Keratinocyte (primary cell): ENCODE data around the gene GOLGA6A.

Experiments used
- EZH2 ChIP-seq: IDR thresholded peaks from one replicate; pipeline ENCODE4 v1.6.1; 2012; ENCODE audit warnings: inconsistent platforms, mild to moderate bottlenecking, low read length, moderate library complexity
- TF ChIP-seq, protein P1 (sequence below), 3 experiments: IDR thresholded peaks in 1 of 3; conservative IDR thresholded peaks in 1 of 3; optimal IDR thresholded peaks in 1 of 3; 2 replicates in 2 of 3; 3 replicates in 1 of 3; pipeline versions ENCODE3 to v1.5.1; 2011; ENCODE audit warnings: low read length in 3 of 3, mild to moderate bottlenecking in 3 of 3, moderate library complexity in 2 of 3, control low read depth in 1 of 3, inconsistent platforms in 1 of 3; ENCODE audit not compliant: insufficient read depth in 2 of 3; ENCODE audit errors: extremely low read depth in 1 of 3

DNA sequence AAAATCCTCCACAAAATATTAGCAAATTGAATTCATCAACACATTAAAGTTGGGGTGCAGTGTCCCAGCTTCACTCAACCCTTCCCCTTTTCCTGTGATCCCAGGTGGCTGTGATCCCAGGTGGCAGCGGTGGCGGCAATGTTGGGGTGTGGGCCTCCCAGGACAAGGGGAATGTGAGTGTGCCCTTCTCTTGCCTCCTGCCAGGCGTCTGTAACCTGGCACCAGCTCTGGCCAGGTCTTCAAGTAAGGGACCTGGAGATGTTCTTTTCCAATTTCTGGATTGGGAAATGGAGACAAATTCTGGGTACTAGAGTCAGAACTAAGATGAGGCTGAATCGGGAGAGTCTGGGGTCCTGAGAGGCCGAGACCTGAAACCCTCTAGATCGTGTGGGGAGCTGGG is 20.1 kb downstream of the GOLGA6A start:
- no peak for TF ChIP-seq EZH2
- TF ChIP-seq, protein P1, sequence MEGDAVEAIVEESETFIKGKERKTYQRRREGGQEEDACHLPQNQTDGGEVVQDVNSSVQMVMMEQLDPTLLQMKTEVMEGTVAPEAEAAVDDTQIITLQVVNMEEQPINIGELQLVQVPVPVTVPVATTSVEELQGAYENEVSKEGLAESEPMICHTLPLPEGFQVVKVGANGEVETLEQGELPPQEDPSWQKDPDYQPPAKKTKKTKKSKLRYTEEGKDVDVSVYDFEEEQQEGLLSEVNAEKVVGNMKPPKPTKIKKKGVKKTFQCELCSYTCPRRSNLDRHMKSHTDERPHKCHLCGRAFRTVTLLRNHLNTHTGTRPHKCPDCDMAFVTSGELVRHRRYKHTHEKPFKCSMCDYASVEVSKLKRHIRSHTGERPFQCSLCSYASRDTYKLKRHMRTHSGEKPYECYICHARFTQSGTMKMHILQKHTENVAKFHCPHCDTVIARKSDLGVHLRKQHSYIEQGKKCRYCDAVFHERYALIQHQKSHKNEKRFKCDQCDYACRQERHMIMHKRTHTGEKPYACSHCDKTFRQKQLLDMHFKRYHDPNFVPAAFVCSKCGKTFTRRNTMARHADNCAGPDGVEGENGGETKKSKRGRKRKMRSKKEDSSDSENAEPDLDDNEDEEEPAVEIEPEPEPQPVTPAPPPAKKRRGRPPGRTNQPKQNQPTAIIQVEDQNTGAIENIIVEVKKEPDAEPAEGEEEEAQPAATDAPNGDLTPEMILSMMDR (optimal IDR thresholded peaks at IDR 0.05 in 1 of 3, IDR thresholded peaks at IDR 0.05 in 1 of 3, conservative IDR thresholded peaks at IDR 0.05 in 1 of 3; ENCODE audit: extremely low read depth in 1 of 3, insufficient read depth in 2 of 3, low read length in 3 of 3): no peak
